K562 (cell line): ENCODE measurements around the gene GABBR1. TPM values are rescaled to one million over a fixed set of nuclear protein-coding genes. Genes with fewer than 3 reads are reported as not detected.

ENCODE experiments used
- EP400 ChIP-seq: fragments of 450-650 bp; IDR thresholded peaks from 2 replicates; pipeline ENCODE4 v1.6.1; 2017; ENCODE audit warnings: antibody characterized with exemption, mild to moderate bottlenecking, moderate library complexity
- HDAC1 ChIP-seq, 2 experiments: fragments of 450-650 bp; IDR thresholded peaks; 2 replicates each; pipeline ENCODE4 v1.6.1; 2016 to 2017; ENCODE audit warnings: inconsistent platforms in 1 of 2, mild to moderate bottlenecking in 1 of 2, moderate library complexity in 1 of 2
- JUNB ChIP-seq: fragments of 450-650 bp; formaldehyde crosslinking; conservative IDR thresholded peaks from 2 replicates; pipeline ENCODE4 v1.4.0; 2020; ENCODE audit warnings: mild to moderate bottlenecking
- RBBP5 ChIP-seq: fragments of 200-600 bp; sonication (generic); IDR thresholded peaks from 2 replicates; pipeline ENCODE4 v1.6.1; 2012; ENCODE audit warnings: borderline replicate concordance, mild to moderate bottlenecking, low read length, control low read depth, inconsistent platforms; ENCODE audit not compliant: insufficient read depth, poor library complexity, severe bottlenecking
- ZC3H8 ChIP-seq: fragments of 450-650 bp; IDR thresholded peaks from 2 replicates; pipeline ENCODE4 v1.6.1; 2017
- ZNF384 ChIP-seq: IDR thresholded peaks from 2 replicates; pipeline ENCODE4 v1.6.1; 2012; ENCODE audit warnings: low read depth, low read length, improper control_type of control experiment
- polyA plus RNA-seq, 8 experiments: library from polyadenylated mRNA; depleted of rRNA in 4 of 8; stranded (reverse) in 5 of 8; unstranded in 3 of 8; fragments of >200 nt; fragmentation: Nextera tagmentation in 2 of 8; fragmentation: Illumina TruSeq in 1 of 8; extraction: Ambion mirVana in 2 of 8; extraction: Trizol in 1 of 8; gene quantifications; 2 replicates each; pipeline versions ENCODE4 v1.2.1 to v1.2.3, GENCODE V29; 2011 to 2014; ENCODE audit warnings: inconsistent platforms in 1 of 8, missing spikeins in 1 of 8
- total RNA-seq, 7 experiments: library from RNA; depleted of rRNA in 6 of 7; stranded (reverse); fragments of >200 nt in 6 of 7; fragmentation: Illumina TruSeq in 2 of 7; extraction: Trizol in 2 of 7; gene quantifications; 2 replicates each; pipeline versions ENCODE4 v1.2.1 to v1.2.3, GENCODE V29; 2011 to 2021; ENCODE audit warnings: low replicate concordance in 1 of 7
- TF ChIP-seq, protein P1 (sequence below): fragments of 450-650 bp; formaldehyde crosslinking; IDR thresholded peaks from 2 replicates; pipeline ENCODE4 v1.4.0; 2020; ENCODE audit warnings: mild to moderate bottlenecking
- TF ChIP-seq, protein P2 (sequence below), 2 experiments: IDR thresholded peaks; 2 replicates each; pipeline ENCODE4 v1.6.1; 2011; ENCODE audit warnings: borderline replicate concordance in 1 of 2, control low read depth in 1 of 2, low read depth in 1 of 2, low read length in 1 of 2, mild to moderate bottlenecking in 1 of 2, mixed read lengths in 1 of 2, moderate library complexity in 1 of 2; ENCODE audit not compliant: insufficient read depth in 1 of 2, insufficient read length in 1 of 2, poor library complexity in 1 of 2, severe bottlenecking in 1 of 2; ENCODE audit errors: extremely low read depth in 1 of 2
- TF ChIP-seq, protein P3 (sequence below), 2 experiments: fragments of 200-800 bp in 1 of 2; sonication (Bioruptor generic) in 1 of 2; sonication (generic) in 1 of 2; formaldehyde crosslinking in 1 of 2; IDR thresholded peaks in 1 of 2; conservative IDR thresholded peaks in 1 of 2; 2 replicates each; pipeline versions ENCODE4 v1.5.0 to v1.6.1; 2016 to 2020; ENCODE audit warnings: missing compliant biosample characterization in 1 of 2, missing genetic modification characterization in 1 of 2, missing genetic modification reagents in 1 of 2
- TF ChIP-seq, protein P4 (sequence below): fragments of 450-650 bp; IDR thresholded peaks from 2 replicates; pipeline ENCODE4 v1.6.1; 2016; ENCODE audit warnings: low read depth
- TF ChIP-seq, protein P5 (sequence below): fragments of 250-450 bp; sonication (Bioruptor Pico); IDR thresholded peaks from 2 replicates; pipeline ENCODE4 v1.5.0; 2021

GABBR1 gene
- total and polyA plus RNA-seq, 9 of the 15 experiments (the other 6 are each of a cell fraction or from before 2014, with no cell fraction given): 2.2 to 48.3 (median 20.8) TPM

DNA sequence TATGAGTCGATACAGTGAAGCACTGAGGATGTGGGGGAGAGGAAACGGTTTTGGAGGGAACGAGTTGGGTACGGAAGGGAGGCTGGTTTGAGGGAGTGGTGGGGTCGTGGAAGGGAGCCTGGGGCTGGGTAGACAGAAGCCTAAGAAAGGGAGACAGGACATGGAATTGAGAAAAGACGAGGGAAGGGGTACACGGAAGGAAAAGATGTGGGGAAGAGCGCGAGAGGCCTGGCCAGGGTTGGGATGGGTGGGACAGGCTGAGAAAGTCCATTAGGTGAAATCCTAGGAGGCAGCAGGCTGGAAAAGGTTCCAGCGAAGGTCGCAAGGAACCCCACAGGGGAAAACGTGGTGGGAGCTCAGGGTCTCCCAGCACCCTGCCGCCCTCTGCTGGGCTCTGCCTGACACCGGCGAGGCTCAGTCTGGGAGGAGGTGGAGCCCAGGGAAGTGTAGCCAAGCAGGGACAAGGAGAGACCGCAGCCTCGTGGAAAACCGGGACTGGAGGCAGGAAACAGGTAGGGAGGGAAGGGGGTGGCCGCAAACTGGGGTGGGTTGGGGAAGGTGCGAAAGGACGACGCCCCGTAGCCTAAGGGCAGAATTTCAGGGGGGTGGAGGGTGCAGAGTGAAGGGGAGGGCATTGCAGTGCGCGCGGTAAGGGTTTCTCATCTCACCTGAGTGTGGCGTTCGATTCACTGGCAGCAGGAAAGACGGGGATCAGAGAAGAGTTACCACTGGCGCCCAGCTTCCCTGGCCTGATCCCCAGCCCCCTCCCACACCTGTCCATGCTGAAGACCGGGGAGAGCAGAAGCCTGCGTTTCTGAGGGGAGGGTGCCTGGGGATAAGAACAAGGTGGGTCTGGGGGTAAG, 4.3 kb downstream of the GABBR1 start (continued):
- TF ChIP-seq, protein P1, sequence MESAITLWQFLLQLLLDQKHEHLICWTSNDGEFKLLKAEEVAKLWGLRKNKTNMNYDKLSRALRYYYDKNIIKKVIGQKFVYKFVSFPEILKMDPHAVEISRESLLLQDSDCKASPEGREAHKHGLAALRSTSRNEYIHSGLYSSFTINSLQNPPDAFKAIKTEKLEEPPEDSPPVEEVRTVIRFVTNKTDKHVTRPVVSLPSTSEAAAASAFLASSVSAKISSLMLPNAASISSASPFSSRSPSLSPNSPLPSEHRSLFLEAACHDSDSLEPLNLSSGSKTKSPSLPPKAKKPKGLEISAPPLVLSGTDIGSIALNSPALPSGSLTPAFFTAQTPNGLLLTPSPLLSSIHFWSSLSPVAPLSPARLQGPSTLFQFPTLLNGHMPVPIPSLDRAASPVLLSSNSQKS (CRISPR knock-in tag): no peak
- TF ChIP-seq EP400 (peak; percentile 81; the same call in 1 of the 2 replicates), RBBP5 (peak; percentile 55), HDAC1 (IDR thresholded peaks at IDR 0.05) (peak; percentile 38 to 89; a peak in 2 of 4 replicates), ZNF384 (no peak), JUNB (CRISPR knock-in tag) (no peak), ZC3H8 (no peak)
- TF ChIP-seq, protein P2, sequence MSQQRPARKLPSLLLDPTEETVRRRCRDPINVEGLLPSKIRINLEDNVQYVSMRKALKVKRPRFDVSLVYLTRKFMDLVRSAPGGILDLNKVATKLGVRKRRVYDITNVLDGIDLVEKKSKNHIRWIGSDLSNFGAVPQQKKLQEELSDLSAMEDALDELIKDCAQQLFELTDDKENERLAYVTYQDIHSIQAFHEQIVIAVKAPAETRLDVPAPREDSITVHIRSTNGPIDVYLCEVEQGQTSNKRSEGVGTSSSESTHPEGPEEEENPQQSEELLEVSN (IDR thresholded peaks at IDR 0.05; ENCODE audit: borderline replicate concordance in 1 of 2, extremely low read depth in 1 of 2, insufficient read depth in 1 of 2, insufficient read length in 1 of 2, low read depth in 1 of 2, low read length in 1 of 2, poor library complexity in 1 of 2, severe bottlenecking in 1 of 2): peak in 1 of 2 experiments; percentile 74
- TF ChIP-seq, protein P3, sequence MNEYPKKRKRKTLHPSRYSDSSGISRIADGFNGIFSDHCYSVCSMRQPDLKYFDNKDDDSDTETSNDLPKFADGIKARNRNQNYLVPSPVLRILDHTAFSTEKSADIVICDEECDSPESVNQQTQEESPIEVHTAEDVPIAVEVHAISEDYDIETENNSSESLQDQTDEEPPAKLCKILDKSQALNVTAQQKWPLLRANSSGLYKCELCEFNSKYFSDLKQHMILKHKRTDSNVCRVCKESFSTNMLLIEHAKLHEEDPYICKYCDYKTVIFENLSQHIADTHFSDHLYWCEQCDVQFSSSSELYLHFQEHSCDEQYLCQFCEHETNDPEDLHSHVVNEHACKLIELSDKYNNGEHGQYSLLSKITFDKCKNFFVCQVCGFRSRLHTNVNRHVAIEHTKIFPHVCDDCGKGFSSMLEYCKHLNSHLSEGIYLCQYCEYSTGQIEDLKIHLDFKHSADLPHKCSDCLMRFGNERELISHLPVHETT (CRISPR knock-in tag; conservative IDR thresholded peaks at IDR 0.05 in 1 of 2, IDR thresholded peaks at IDR 0.05 in 1 of 2): no peak
- TF ChIP-seq, protein P4, sequence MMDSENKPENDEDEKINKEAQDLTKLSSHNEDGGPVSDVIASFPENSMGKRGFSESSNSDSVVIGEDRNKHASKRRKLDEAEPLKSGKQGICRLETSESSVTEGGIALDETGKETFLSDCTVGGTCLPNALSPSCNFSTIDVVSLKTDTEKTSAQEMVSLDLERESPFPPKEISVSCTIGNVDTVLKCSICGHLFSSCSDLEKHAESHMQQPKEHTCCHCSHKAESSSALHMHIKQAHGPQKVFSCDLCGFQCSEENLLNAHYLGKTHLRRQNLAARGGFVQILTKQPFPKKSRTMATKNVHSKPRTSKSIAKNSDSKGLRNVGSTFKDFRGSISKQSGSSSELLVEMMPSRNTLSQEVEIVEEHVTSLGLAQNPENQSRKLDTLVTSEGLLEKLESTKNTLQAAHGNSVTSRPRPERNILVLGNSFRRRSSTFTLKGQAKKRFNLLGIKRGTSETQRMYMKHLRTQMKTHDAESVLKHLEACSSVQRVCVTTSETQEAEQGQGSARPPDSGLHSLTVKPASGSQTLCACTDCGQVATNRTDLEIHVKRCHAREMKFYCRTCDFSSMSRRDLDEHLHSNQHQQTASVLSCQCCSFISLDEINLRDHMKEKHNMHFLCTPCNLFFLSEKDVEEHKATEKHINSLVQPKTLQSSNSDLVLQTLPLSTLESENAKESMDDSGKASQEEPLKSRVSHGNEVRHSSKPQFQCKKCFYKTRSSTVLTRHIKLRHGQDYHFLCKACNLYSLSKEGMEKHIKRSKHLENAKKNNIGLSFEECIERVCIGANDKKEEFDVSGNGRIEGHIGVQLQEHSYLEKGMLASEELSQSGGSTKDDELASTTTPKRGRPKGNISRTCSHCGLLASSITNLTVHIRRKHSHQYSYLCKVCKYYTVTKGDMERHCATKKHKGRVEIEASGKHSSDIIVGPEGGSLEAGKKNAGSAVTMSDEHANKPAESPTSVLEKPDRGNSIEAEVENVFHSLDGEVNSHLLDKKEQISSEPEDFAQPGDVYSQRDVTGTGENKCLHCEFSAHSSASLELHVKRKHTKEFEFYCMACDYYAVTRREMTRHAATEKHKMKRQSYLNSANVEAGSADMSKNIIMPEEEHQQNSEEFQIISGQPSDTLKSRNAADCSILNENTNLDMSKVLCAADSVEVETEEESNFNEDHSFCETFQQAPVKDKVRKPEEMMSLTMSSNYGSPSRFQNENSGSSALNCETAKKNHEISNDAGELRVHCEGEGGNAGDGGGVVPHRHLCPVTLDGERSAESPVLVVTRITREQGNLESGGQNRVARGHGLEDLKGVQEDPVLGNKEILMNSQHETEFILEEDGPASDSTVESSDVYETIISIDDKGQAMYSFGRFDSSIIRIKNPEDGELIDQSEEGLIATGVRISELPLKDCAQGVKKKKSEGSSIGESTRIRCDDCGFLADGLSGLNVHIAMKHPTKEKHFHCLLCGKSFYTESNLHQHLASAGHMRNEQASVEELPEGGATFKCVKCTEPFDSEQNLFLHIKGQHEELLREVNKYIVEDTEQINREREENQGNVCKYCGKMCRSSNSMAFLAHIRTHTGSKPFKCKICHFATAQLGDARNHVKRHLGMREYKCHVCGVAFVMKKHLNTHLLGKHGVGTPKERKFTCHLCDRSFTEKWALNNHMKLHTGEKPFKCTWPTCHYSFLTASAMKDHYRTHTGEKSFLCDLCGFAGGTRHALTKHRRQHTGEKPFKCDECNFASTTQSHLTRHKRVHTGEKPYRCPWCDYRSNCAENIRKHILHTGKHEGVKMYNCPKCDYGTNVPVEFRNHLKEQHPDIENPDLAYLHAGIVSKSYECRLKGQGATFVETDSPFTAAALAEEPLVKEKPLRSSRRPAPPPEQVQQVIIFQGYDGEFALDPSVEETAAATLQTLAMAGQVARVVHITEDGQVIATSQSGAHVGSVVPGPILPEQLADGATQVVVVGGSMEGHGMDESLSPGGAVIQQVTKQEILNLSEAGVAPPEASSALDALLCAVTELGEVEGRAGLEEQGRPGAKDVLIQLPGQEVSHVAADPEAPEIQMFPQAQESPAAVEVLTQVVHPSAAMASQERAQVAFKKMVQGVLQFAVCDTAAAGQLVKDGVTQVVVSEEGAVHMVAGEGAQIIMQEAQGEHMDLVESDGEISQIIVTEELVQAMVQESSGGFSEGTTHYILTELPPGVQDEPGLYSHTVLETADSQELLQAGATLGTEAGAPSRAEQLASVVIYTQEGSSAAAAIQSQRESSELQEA: 0 out of 2 replicates have a peak, but pooled peaks have one; percentile 12
- TF ChIP-seq, protein P5, sequence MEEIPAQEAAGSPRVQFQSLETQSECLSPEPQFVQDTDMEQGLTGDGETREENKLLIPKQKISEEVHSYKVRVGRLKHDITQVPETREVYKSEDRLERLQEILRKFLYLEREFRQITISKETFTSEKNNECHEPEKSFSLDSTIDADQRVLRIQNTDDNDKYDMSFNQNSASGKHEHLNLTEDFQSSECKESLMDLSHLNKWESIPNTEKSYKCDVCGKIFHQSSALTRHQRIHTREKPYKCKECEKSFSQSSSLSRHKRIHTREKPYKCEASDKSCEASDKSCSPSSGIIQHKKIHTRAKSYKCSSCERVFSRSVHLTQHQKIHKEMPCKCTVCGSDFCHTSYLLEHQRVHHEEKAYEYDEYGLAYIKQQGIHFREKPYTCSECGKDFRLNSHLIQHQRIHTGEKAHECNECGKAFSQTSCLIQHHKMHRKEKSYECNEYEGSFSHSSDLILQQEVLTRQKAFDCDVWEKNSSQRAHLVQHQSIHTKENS: no peak
